SK-N-SH (cell line): ENCODE measurements around the gene DOK3. TPM values are rescaled to one million over a fixed set of nuclear protein-coding genes. Genes with fewer than 3 reads are reported as not detected.
A peak's percentile ranks its signal among the peaks of the same experiment; 100 is the strongest.

Experiments
- CTCF ChIA-PET: fragments of 300-600, 350-600 bp; formaldehyde crosslinking; extraction: SDS; loops from one replicate; lab custom pipeline; 2021; lab: Yijun Ruan, JAX
- POLR2A ChIA-PET: fragments of 350-600 bp; sonication (Branson Sonifier 250); formaldehyde crosslinking; extraction: SDS; loops from one replicate; lab custom pipeline; 2020; ENCODE audit warnings: antibody characterized with exemption, inconsistent platforms; lab: Yijun Ruan, JAX
- DNase-seq: peaks from one replicate; pipeline ENCODE4 v3.0.0; 2012
- H2AFZ ChIP-seq: fragments of 200-600 bp; sonication (generic); 2 replicates; pipeline ENCODE4 v1.8.1; 2016; ENCODE audit warnings: antibody characterized with exemption, mild to moderate bottlenecking, low read depth
- H3F3A ChIP-seq: fragments of 200-600 bp; sonication (generic); replicated peaks from 2 replicates; pipeline ENCODE3; 2016; ENCODE audit warnings: antibody characterized with exemption, mild to moderate bottlenecking; ENCODE audit not compliant: insufficient read depth
- H3K27ac ChIP-seq, 2 experiments: fragments of 200-500 bp in 1 of 2; fragments of 200-600 bp in 1 of 2; sonication (Bioruptor generic) in 1 of 2; sonication (generic), shearing (Covaris generic) in 1 of 2; 2 replicates each; pipeline versions ENCODE4 v1.5.1 to v1.6.1; 2014 to 2016; ENCODE audit warnings: low read depth in 2 of 2, inconsistent platforms in 1 of 2, low read length in 1 of 2, mild to moderate bottlenecking in 1 of 2, mixed read lengths in 1 of 2
- H3K27me3 ChIP-seq: fragments of 200-600 bp; sonication (generic), shearing (Covaris generic); 2 replicates; pipeline ENCODE4 v1.6.1; 2016; ENCODE audit warnings: mixed run types; ENCODE audit not compliant: insufficient read depth
- H3K36me3 ChIP-seq, 2 experiments: fragments of 200-500 bp in 1 of 2; fragments of 200-600 bp in 1 of 2; sonication (Bioruptor generic) in 1 of 2; sonication (generic) in 1 of 2; replicated peaks in 1 of 2; 2 replicates each; pipeline versions ENCODE3 to v1.5.1; 2014 to 2016; ENCODE audit warnings: low read length in 1 of 2, mild to moderate bottlenecking in 1 of 2; ENCODE audit not compliant: insufficient read depth in 2 of 2, control insufficient read depth in 1 of 2
- H3K4me1 ChIP-seq, 2 experiments: fragments of 200-500 bp in 1 of 2; fragments of 200-600 bp in 1 of 2; sonication (Bioruptor generic) in 1 of 2; sonication (generic), shearing (Covaris generic) in 1 of 2; 2 replicates each; pipeline versions ENCODE4 v1.5.1 to v1.6.1; 2014 to 2016; ENCODE audit warnings: low read depth in 1 of 2, low read length in 1 of 2, mixed run types in 1 of 2; ENCODE audit not compliant: insufficient read depth in 2 of 2, control insufficient read depth in 1 of 2
- H3K4me2 ChIP-seq: fragments of 200-600 bp; sonication (generic), shearing (Covaris generic); 2 replicates; pipeline ENCODE4 v1.6.1; 2017; ENCODE audit warnings: mixed run types
- H3K4me3 ChIP-seq, 2 experiments: fragments of 200-500 bp in 1 of 2; fragments of 200-600 bp in 1 of 2; sonication (Bioruptor generic) in 1 of 2; sonication (generic), shearing (Covaris generic) in 1 of 2; 2 replicates each; pipeline versions ENCODE4 v1.5.1 to v1.8.1; 2014 to 2016; ENCODE audit warnings: low read depth in 2 of 2, inconsistent platforms in 1 of 2, low read length in 1 of 2, mild to moderate bottlenecking in 1 of 2, mixed read lengths in 1 of 2, moderate library complexity in 1 of 2
- H3K79me2 ChIP-seq: fragments of 200-600 bp; sonication (generic); 2 replicates; pipeline ENCODE4 v1.8.1; 2017; ENCODE audit warnings: mild to moderate bottlenecking; ENCODE audit not compliant: insufficient read depth
- H3K9ac ChIP-seq: fragments of 200-600 bp; sonication (generic); 2 replicates; pipeline ENCODE4 v1.6.1; 2017; ENCODE audit warnings: mixed run types
- H3K9me2 ChIP-seq: fragments of 200-600 bp; sonication (generic); 2 replicates; pipeline ENCODE4 v1.6.1; 2017; ENCODE audit warnings: mixed run types
- H3K9me3 ChIP-seq: fragments of 200-600 bp; sonication (generic); 2 replicates; pipeline ENCODE4 v1.6.1; 2017; ENCODE audit warnings: mixed run types, mild to moderate bottlenecking, moderate library complexity
- H4K20me1 ChIP-seq: fragments of 200-600 bp; sonication (generic); 2 replicates; pipeline ENCODE4 v1.6.1; 2017; ENCODE audit warnings: mild to moderate bottlenecking, mixed run types; ENCODE audit not compliant: insufficient read depth
- EZH2phosphoT487 ChIP-seq: fragments of 200-600 bp; sonication (generic); IDR thresholded peaks from 2 replicates; pipeline ENCODE4 v1.6.1; 2017; ENCODE audit warnings: low read depth, mixed run types, mild to moderate bottlenecking, antibody characterized with exemption, moderate library complexity, borderline replicate concordance
- FOSL2 ChIP-seq: IDR thresholded peaks from 2 replicates; pipeline ENCODE4 v1.4.0; 2012; ENCODE audit warnings: low read depth, mild to moderate bottlenecking, moderate library complexity, borderline replicate concordance
- FOXJ3 ChIP-seq: sonication (generic); formaldehyde crosslinking; IDR thresholded peaks from 2 replicates; pipeline ENCODE4 v1.5.1; 2020; ENCODE audit warnings: mild to moderate bottlenecking, missing genetic modification reagents
- NRF1 ChIP-seq: IDR thresholded peaks from 2 replicates; pipeline ENCODE4 v1.6.1; 2012; ENCODE audit warnings: low read depth, mild to moderate bottlenecking, low read length
- RAD21 ChIP-seq: IDR thresholded peaks from 2 replicates; pipeline ENCODE4 v1.6.1; 2012; ENCODE audit warnings: mild to moderate bottlenecking, low read length
- TAF1 ChIP-seq: IDR thresholded peaks from 2 replicates; pipeline ENCODE4 v1.6.1; 2012; ENCODE audit warnings: low read depth, mild to moderate bottlenecking, low read length, moderate library complexity, borderline replicate concordance
- TCF12 ChIP-seq: IDR thresholded peaks from 2 replicates; pipeline ENCODE4 v1.4.0; 2012
- USF2 ChIP-seq: fragments of 150-350 bp; IDR thresholded peaks from 2 replicates; pipeline ENCODE4 v1.6.1; 2017; ENCODE audit warnings: antibody characterized with exemption, low read length, low read depth, borderline replicate concordance
- YY1 ChIP-seq: IDR thresholded peaks from 2 replicates; pipeline ENCODE4 v1.4.0; 2012; ENCODE audit warnings: low read depth, mild to moderate bottlenecking
- WGBS: methylation state at CpG from one replicate; pipeline ENCODE4 v1.1.6; 2017; ENCODE audit warnings: low lambda C conversion rate; 5-methylcytosine and 5-hydroxymethylcytosine counted together
- polyA plus RNA-seq, 3 experiments: library from polyadenylated mRNA; depleted of rRNA; stranded (reverse); fragments of >200 nt; gene quantifications; 2 replicates each; pipeline ENCODE4 v1.2.3, GENCODE V29; 2012
- TF ChIP-seq, protein P1 (sequence below): fragments of 200-600 bp; sonication (generic); IDR thresholded peaks from 2 replicates; pipeline ENCODE4 v1.6.1; 2017; ENCODE audit warnings: antibody characterized with exemption, mild to moderate bottlenecking, moderate library complexity
- TF ChIP-seq, protein P2 (sequence below): IDR thresholded peaks from 2 replicates; pipeline ENCODE4 v1.6.1; 2012; ENCODE audit warnings: mild to moderate bottlenecking, low read depth, low read length, moderate library complexity

Gene DOK3
- polyA plus RNA-seq, 1 of the 3 experiments (the other 2 are of a cell fraction): 2.2 TPM

- H3K27me3 ChIP-seq: no peaks in the 10 kb centered on the region
- CTCF ChIA-PET: interaction anchor here (1.0 to 15.9 kb wide), 4 partner anchors 49 to 104 kb away, joined by 3 to 228 read pairs (median 56); partner anchors contain the start of gene PRR7
- H3K4me2 ChIP-seq: no peak overlapping the region
- H3K4me3 ChIP-seq: no peak overlapping the region
- H3K9me3 ChIP-seq: no peaks in the 10 kb centered on the region
- H3K27ac ChIP-seq: no peak overlapping the region
- no peaks in the 10 kb centered on the region for H3K79me2 ChIP-seq
- POLR2A ChIA-PET: interaction anchor here (0.6 kb wide), 1 partner anchor 12 kb away, joined by 3 read pairs; no protein-coding TSS in a partner anchor
- H3K4me1 ChIP-seq: no peaks in the 10 kb centered on the region
- H3F3A ChIP-seq: no peaks in the 10 kb centered on the region
- H4K20me1 ChIP-seq: no peaks in the 10 kb centered on the region
- TF ChIP-seq, protein P1, sequence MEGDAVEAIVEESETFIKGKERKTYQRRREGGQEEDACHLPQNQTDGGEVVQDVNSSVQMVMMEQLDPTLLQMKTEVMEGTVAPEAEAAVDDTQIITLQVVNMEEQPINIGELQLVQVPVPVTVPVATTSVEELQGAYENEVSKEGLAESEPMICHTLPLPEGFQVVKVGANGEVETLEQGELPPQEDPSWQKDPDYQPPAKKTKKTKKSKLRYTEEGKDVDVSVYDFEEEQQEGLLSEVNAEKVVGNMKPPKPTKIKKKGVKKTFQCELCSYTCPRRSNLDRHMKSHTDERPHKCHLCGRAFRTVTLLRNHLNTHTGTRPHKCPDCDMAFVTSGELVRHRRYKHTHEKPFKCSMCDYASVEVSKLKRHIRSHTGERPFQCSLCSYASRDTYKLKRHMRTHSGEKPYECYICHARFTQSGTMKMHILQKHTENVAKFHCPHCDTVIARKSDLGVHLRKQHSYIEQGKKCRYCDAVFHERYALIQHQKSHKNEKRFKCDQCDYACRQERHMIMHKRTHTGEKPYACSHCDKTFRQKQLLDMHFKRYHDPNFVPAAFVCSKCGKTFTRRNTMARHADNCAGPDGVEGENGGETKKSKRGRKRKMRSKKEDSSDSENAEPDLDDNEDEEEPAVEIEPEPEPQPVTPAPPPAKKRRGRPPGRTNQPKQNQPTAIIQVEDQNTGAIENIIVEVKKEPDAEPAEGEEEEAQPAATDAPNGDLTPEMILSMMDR: peak; percentile 37
- TF ChIP-seq TCF12 (no peak), NRF1 (no peak)
- no peaks in the 10 kb centered on the region for H3K9me2 ChIP-seq
- H3K36me3 ChIP-seq: peaks cover 0 to 20% of the 10 kb centered on the region in 2 experiments
- no peak overlapping the region for H3K9ac ChIP-seq
- H2AFZ ChIP-seq: no peak overlapping the region
- WGBS: 92% methylated on average over 9 of the region's 9 CpGs
- no peak for DNase-seq
These were observed 2.5 kb downstream of the DOK3 start for GRCh38 chr5:177507165-177507564.

DNA sequence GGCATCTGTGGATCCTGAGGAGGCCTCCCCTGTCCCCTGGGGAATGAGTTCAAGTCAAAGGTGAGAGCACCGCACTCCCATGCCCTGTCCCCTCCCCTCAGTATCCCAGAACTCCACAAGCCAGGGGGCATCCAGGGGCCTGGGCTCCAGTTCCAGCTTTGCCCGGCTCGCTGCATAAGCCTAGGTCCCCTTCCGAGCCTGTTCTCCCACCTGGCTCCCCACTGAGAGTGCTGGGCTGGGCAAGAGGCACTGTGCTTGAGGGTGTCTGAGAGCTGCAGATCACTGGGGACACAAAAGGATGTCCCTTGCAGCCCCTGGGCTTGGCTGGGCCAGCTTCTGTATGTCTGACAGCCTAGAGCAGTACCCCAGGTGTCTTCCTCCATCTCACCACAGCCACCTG lies 4.6 kb downstream of the DOK3 start:
- Histone ChIP-seq H3F3A (peaks cover 6% of the 10 kb centered on the region), H3K9me2 (no peaks in the 10 kb centered on the region), H4K20me1 (no peaks in the 10 kb centered on the region), H2AFZ (no peak overlapping the region), H3K27me3 (no peaks in the 10 kb centered on the region), H3K36me3 (no peaks in the 10 kb centered on the region), H3K79me2 (no peaks in the 10 kb centered on the region), H3K4me2 (no peak overlapping the region), H3K4me1 (peaks cover 0 to 13% of the 10 kb centered on the region in 2 experiments; a peak in 1 of 4 replicates), H3K9ac (no peak overlapping the region), H3K27ac (no peak overlapping the region), H3K9me3 (no peaks in the 10 kb centered on the region), H3K4me3 (no peak overlapping the region)
- WGBS: no CpG with 5 or more reads among the region's 4 CpGs
- ChIA-PET CTCF (interaction anchor here (0.6 to 15.9 kb wide), 5 partner anchors 10 to 850 kb away, joined by 3 to 228 read pairs (median 109); partner anchors contain the start of gene PRR7), POLR2A (no interaction called here)
- DNase-seq: no peak
- TF ChIP-seq YY1: no peak

DNA sequence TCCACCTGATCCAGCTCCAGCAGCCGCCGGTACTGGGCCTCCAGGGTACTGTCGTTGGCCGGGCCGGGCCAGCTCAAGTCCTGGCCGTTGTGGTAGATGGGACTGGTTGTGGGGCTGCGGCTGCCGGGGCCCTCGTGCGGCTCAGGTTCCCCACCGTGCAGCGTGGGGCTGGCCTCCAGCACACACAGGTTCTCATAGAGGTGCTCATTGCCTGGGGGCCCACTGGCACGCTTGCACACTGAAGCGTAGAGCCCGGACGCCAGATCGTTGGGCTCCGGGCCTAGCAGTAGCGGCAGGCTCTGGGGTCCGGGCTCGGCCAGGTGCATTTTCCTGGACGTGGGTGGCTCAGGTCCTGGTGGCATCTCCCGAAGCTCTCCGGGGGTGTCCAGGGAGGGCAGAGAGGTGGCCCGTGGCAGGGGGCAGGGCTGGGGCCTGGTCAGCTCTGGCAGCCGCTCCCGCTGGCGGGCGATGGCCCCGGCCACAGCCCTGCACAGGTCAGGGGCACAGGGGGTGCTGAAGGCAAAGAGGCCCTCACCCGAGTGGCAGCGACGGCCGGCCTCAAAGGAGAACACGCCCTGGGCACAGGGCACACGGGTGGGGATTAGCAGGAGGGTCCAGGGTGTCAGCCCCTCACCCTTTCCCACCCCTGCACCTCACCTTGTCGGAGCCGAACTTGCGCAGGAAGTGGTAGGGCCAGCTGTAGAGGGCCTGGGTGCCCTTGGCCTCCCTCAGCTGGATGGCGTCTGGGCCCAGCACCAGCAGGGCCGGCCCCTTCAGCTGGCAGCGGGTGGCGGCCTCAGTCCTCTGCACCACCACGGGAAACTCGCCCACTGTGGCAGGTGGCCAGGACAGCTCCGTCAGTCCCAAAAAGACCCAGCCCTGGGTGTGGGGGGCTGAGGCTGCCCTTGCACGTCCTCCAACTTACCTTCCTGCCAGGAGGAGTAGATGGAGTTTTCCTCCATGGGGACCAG lies 5.3 kb downstream of the DOK3 start:
- Histone ChIP-seq H3K27ac (no peak overlapping the region), H3K27me3 (no peaks in the 10 kb centered on the region), H3K79me2 (no peaks in the 10 kb centered on the region), H4K20me1 (no peaks in the 10 kb centered on the region), H2AFZ (no peak overlapping the region), H3K4me2 (no peak overlapping the region), H3K4me1 (peaks cover 0 to 13% of the 10 kb centered on the region in 2 experiments; a peak in 2 of 4 replicates), H3F3A (peaks cover 6% of the 10 kb centered on the region), H3K9ac (no peak overlapping the region), H3K36me3 (no peaks in the 10 kb centered on the region), H3K9me3 (no peaks in the 10 kb centered on the region), H3K4me3 (no peak overlapping the region), H3K9me2 (no peaks in the 10 kb centered on the region)
- ChIA-PET POLR2A (no interaction called here), CTCF (interaction anchor here (0.6 to 15.9 kb wide), 8 partner anchors 9 to 849 kb away, joined by 3 to 228 read pairs (median 4); partner anchors contain the start of gene PRR7)
- DNase-seq: no peak
- 100% methylated on average over 4 of the region's 47 CpGs for WGBS
- TF ChIP-seq, protein P2, sequence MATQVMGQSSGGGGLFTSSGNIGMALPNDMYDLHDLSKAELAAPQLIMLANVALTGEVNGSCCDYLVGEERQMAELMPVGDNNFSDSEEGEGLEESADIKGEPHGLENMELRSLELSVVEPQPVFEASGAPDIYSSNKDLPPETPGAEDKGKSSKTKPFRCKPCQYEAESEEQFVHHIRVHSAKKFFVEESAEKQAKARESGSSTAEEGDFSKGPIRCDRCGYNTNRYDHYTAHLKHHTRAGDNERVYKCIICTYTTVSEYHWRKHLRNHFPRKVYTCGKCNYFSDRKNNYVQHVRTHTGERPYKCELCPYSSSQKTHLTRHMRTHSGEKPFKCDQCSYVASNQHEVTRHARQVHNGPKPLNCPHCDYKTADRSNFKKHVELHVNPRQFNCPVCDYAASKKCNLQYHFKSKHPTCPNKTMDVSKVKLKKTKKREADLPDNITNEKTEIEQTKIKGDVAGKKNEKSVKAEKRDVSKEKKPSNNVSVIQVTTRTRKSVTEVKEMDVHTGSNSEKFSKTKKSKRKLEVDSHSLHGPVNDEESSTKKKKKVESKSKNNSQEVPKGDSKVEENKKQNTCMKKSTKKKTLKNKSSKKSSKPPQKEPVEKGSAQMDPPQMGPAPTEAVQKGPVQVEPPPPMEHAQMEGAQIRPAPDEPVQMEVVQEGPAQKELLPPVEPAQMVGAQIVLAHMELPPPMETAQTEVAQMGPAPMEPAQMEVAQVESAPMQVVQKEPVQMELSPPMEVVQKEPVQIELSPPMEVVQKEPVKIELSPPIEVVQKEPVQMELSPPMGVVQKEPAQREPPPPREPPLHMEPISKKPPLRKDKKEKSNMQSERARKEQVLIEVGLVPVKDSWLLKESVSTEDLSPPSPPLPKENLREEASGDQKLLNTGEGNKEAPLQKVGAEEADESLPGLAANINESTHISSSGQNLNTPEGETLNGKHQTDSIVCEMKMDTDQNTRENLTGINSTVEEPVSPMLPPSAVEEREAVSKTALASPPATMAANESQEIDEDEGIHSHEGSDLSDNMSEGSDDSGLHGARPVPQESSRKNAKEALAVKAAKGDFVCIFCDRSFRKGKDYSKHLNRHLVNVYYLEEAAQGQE: no peak
- no peak for TF ChIP-seq RAD21
- TF ChIP-seq FOSL2: no peak
- TF ChIP-seq TAF1: no peak
- TF ChIP-seq USF2: no peak
- TF ChIP-seq FOXJ3: no peak
- TF ChIP-seq NRF1: no peak
- TF ChIP-seq EZH2phosphoT487: no peak
- TF ChIP-seq YY1: no peak
